Measurements from ENCODE around the gene TM4SF18. TPM values are rescaled to one million over a fixed set of nuclear protein-coding genes. Genes with fewer than 3 reads are reported as not detected.

TM4SF18 gene
- total RNA-seq, 1 experiment from 2014 or later = 54.5 TPM

GRCh38 chr3:149291178-149291577 is 42.3 kb downstream of the TM4SF18 start:
- Histone ChIP-seq H3K27me3 (ENCODE audit: control insufficient read depth, insufficient read depth, low read length) (no peaks in the 10 kb centered on the region), H3K27ac (ENCODE audit: low read length) (peak overlapping the region; percentile 99), H3K4me3 (ENCODE audit: low read depth in 2 of 2, low read length in 2 of 2) (no peak overlapping the region), H3K4me1 (ENCODE audit: control insufficient read depth, insufficient read depth, low read length) (peaks cover 3% of the 10 kb centered on the region; the same call in 1 of the 2 replicates), H3K9me3 (ENCODE audit: control insufficient read depth, insufficient read depth, low read depth, low read length) (peaks cover 38% of the 10 kb centered on the region; the same call in 1 of the 2 replicates), H3K36me3 (ENCODE audit: control insufficient read depth, insufficient read depth, low read length) (no peaks in the 10 kb centered on the region)
- in situ Hi-C loops (cut with HindIII; ENCODE audit: low pct_unique_long_range_greater_than_20kb, low sequenced_read_pairs) (no loop called here), intact Hi-C loops (cut with micrococcal nuclease; ENCODE audit: unreplicated experiment) (no loop called here)
- POLR2A ChIA-PET = no interaction called here
- CTCF ChIA-PET = no interaction called here
- no peak for ATAC-seq
- BruUV-seq (replicated peaks) = no TSS peak
- TF ChIP-seq CTCF (IDR thresholded peaks at IDR 0.05) (peak; percentile 73), SIN3A (IDR thresholded peaks at IDR 0.05; ENCODE audit: borderline replicate concordance, insufficient read depth, low read depth, low read length) (no peak)
- no peak for DNase-seq (ENCODE audit: low read depth, low spot score)

GRCh38 chr3:149288655-149289054 is 44.8 kb downstream of the TM4SF18 start:
- ChIA-PET POLR2A (interaction anchor here (0.6 kb wide), 1 partner anchor 80 kb away, joined by 3 read pairs; no protein-coding TSS in a partner anchor), CTCF (interaction anchor here (0.7 kb wide), 1 partner anchor 52 kb away, joined by 6 read pairs; no protein-coding TSS in a partner anchor)
- no peak for ATAC-seq
- DNase-seq (ENCODE audit: low read depth, low spot score) = no peak
- BruUV-seq (replicated peaks) = no TSS peak
- in situ Hi-C loops (cut with HindIII; ENCODE audit: low pct_unique_long_range_greater_than_20kb, low sequenced_read_pairs) (loop anchor here (10.0 kb wide), 1 partner anchor 66 kb away; no protein-coding TSS in a partner anchor), intact Hi-C loops (cut with micrococcal nuclease; ENCODE audit: unreplicated experiment) (no loop called here)
- H3K36me3 ChIP-seq (ENCODE audit: control insufficient read depth, insufficient read depth, low read length) = no peaks in the 10 kb centered on the region
- H3K27me3 ChIP-seq (ENCODE audit: control insufficient read depth, insufficient read depth, low read length) = no peaks in the 10 kb centered on the region
- peaks cover 19% of the 10 kb centered on the region; the same call in 1 of the 2 replicates for H3K9me3 ChIP-seq (ENCODE audit: control insufficient read depth, insufficient read depth, low read depth, low read length)
- TF ChIP-seq CTCF (IDR thresholded peaks at IDR 0.05) (peak; percentile 30), REST (IDR thresholded peaks at IDR 0.05; ENCODE audit: insufficient read depth in 1 of 2, low read depth in 2 of 2, low read length in 1 of 2) (no peak)
- peaks cover 3% of the 10 kb centered on the region; the same call in 1 of the 2 replicates for H3K4me1 ChIP-seq (ENCODE audit: control insufficient read depth, insufficient read depth, low read length)
- H3K27ac ChIP-seq (ENCODE audit: low read length) = peak overlapping the region; percentile 99
- no peak overlapping the region for H3K4me3 ChIP-seq (ENCODE audit: low read depth in 2 of 2, low read length in 2 of 2)
